HepG2 (cell line): Measurements from ENCODE around the gene ZDHHC16. TPM values are rescaled to one million over a fixed set of nuclear protein-coding genes. Genes with fewer than 3 reads are reported as not detected.
A peak's percentile ranks its signal among the peaks of the same experiment; 100 is the strongest.

Experiments used
- ATAC-seq: fragments of 200-7000 bp; cut with Tn5 transposase; 3 replicates; pipeline ENCODE4 v1.9.1; 2020; ENCODE audit warnings: mild to moderate bottlenecking, moderate library complexity
- BruUV-seq: library from RNA; stranded (reverse); fragments of 400-500 nt; replicated peaks from 2 replicates; lab custom pipeline; 2021; lab: Mats Ljungman, UMichigan
- CTCF ChIA-PET: fragments of 300-600 bp; formaldehyde crosslinking; extraction: SDS; loops from one replicate; lab custom pipeline; 2021; ENCODE audit warnings: low total read pairs, inconsistent platforms, low intra/inter-chr PET ratio; lab: Yijun Ruan, JAX
- POLR2A ChIA-PET: fragments of 350-600 bp; sonication (Branson Sonifier 250); formaldehyde crosslinking; loops from one replicate; lab custom pipeline; 2020; ENCODE audit warnings: antibody characterized with exemption, inconsistent platforms; lab: Yijun Ruan, JAX
- DNase-seq: peaks from one replicate; pipeline ENCODE4 v3.0.0-alpha.2; 2015; ENCODE audit warnings: low spot score
- FAIRE-seq: peaks from 3 replicates; lab custom pipeline; 2011; peaks lifted over from hg19 to GRCh38; lab: Jason Lieb, UNC
- H2AFZ ChIP-seq: one replicate; pipeline ENCODE4 v1.6.1; 2011; ENCODE audit warnings: low read length, inconsistent platforms
- H3K27ac ChIP-seq: fragments of 300-600 bp; 3 replicates; pipeline ENCODE4 v1.8.0; 2011; ENCODE audit warnings: mixed run types, mild to moderate bottlenecking, mixed read lengths, low read length, inconsistent platforms; ENCODE audit not compliant: insufficient read depth; ENCODE audit errors: extremely low read length
- H3K27me3 ChIP-seq, 2 experiments: fragments of 200-600 bp in 1 of 2; 2 replicates in 1 of 2; 3 replicates in 1 of 2; pipeline versions ENCODE4 v1.6.0 to v1.8.0; 2011; ENCODE audit warnings: low read length in 2 of 2, mild to moderate bottlenecking in 2 of 2, moderate library complexity in 2 of 2, inconsistent platforms in 1 of 2; ENCODE audit not compliant: insufficient read depth in 2 of 2, control insufficient read depth in 1 of 2
- H3K36me3 ChIP-seq, 2 experiments: fragments of 200-600 bp in 1 of 2; replicated peaks in 1 of 2; 2 replicates in 1 of 2; 3 replicates in 1 of 2; pipeline versions ENCODE4 v1.5.1 to v1.8.0; 2011; ENCODE audit warnings: low read length in 2 of 2, inconsistent platforms in 1 of 2; ENCODE audit not compliant: insufficient read depth in 2 of 2, control insufficient read depth in 1 of 2
- H3K4me1 ChIP-seq: 2 replicates; pipeline ENCODE4 v1.5.1; 2012; ENCODE audit warnings: low read length, inconsistent platforms; ENCODE audit not compliant: insufficient read depth
- H3K4me2 ChIP-seq: 2 replicates; pipeline ENCODE4 v1.6.0; 2011; ENCODE audit warnings: low read depth, low read length, inconsistent platforms
- H3K4me3 ChIP-seq, 3 experiments: fragments of 200-600 bp in 1 of 3; sonication (generic), shearing (Covaris generic) in 1 of 3; replicated peaks in 1 of 3; 2 replicates each; pipeline ENCODE4 v1.5.1; 2011 to 2016; ENCODE audit warnings: low read length in 3 of 3, inconsistent platforms in 2 of 3, low read depth in 2 of 3, mild to moderate bottlenecking in 2 of 3, control low read depth in 1 of 3, mixed read lengths in 1 of 3; ENCODE audit not compliant: insufficient read depth in 1 of 3
- H3K79me2 ChIP-seq: one replicate; pipeline ENCODE4 v1.6.1; 2011; ENCODE audit warnings: low read length, inconsistent platforms; ENCODE audit not compliant: insufficient read depth
- H3K9ac ChIP-seq: 2 replicates; pipeline ENCODE4 v1.6.0; 2011; ENCODE audit warnings: mild to moderate bottlenecking, low read depth, low read length, inconsistent platforms; ENCODE audit not compliant: insufficient read depth
- H3K9me3 ChIP-seq: 2 replicates; pipeline ENCODE4 v1.5.1; 2012; ENCODE audit warnings: mild to moderate bottlenecking, low read length
- H4K20me1 ChIP-seq: 2 replicates; pipeline ENCODE4 v1.6.0; 2011; ENCODE audit warnings: inconsistent platforms, mild to moderate bottlenecking, low read length, moderate library complexity; ENCODE audit not compliant: insufficient read depth
- CHD4 ChIP-seq: fragments of 200-600 bp; sonication (generic); IDR thresholded peaks from 2 replicates; pipeline ENCODE4 v1.7.0; 2017; ENCODE audit warnings: mild to moderate bottlenecking, low read length, borderline replicate concordance
- MAZ ChIP-seq, 2 experiments: sonication (generic) in 1 of 2; formaldehyde crosslinking in 1 of 2; IDR thresholded peaks; 2 replicates each; pipeline versions ENCODE4 v1.5.0 to v1.6.1; 2012 to 2020; ENCODE audit warnings: low read depth in 2 of 2, mild to moderate bottlenecking in 2 of 2, borderline replicate concordance in 1 of 2, improper control_type of control experiment in 1 of 2, low read length in 1 of 2, missing genetic modification reagents in 1 of 2, moderate library complexity in 1 of 2
- RAD21 ChIP-seq: fragments of 450-650 bp; formaldehyde crosslinking; IDR thresholded peaks from 2 replicates; pipeline ENCODE4 v1.5.0; 2020; ENCODE audit warnings: mild to moderate bottlenecking
- RBM39 ChIP-seq: fragments of 200-400 bp; formaldehyde crosslinking; IDR thresholded peaks from one replicate; pipeline ENCODE4 v1.6.1; 2018; ENCODE audit warnings: antibody characterized with exemption, mild to moderate bottlenecking, low read depth, low read length; ENCODE audit not compliant: poor library complexity, severe bottlenecking
- SMYD3 ChIP-seq: sonication (generic); formaldehyde crosslinking; IDR thresholded peaks from 2 replicates; pipeline ENCODE4 v1.8.1; 2023; ENCODE audit warnings: mild to moderate bottlenecking, missing genetic modification reagents
- TBX2 ChIP-seq: sonication (generic); formaldehyde crosslinking; IDR thresholded peaks from 2 replicates; pipeline ENCODE4 v1.5.0; 2020; ENCODE audit warnings: missing genetic modification reagents, mild to moderate bottlenecking, borderline replicate concordance
- ZNF430 ChIP-seq: sonication (generic); formaldehyde crosslinking; IDR thresholded peaks from 2 replicates; pipeline ENCODE4 v1.9.0; 2021; ENCODE audit warnings: mild to moderate bottlenecking, missing genetic modification reagents
- WGBS: methylation state at CpG from one replicate; pipeline ENCODE4 v1.1.6; 2017; ENCODE audit warnings: low lambda C conversion rate; 5-methylcytosine and 5-hydroxymethylcytosine counted together
- in situ Hi-C: cut with HindIII; loops from 2 replicates; pipeline ENCODE4 v1.10.0; 2017; ENCODE audit warnings: low pct_unique_long_range_greater_than_20kb; ENCODE audit not compliant: extremely low pct_ligation_motif_present
- intact Hi-C: fragments of 100-400 bp; cut with micrococcal nuclease; formaldehyde crosslinking; loops from one replicate; pipeline ENCODE4 v1.10.0; 2022; ENCODE audit not compliant: unreplicated experiment
- polyA plus RNA-seq, 8 experiments: library from polyadenylated mRNA; depleted of rRNA in 3 of 8; stranded (reverse) in 7 of 8; unstranded in 1 of 8; fragments of >200 nt; fragmentation: Illumina TruSeq in 4 of 8; extraction: Trizol in 4 of 8; gene quantifications; 2 replicates each; pipeline versions ENCODE4 v1.2.1 to v1.2.3, GENCODE V29; 2011 to 2016; ENCODE audit warnings: low read depth in 4 of 8, missing spikeins in 1 of 8, mixed read lengths in 1 of 8; ENCODE audit not compliant: insufficient read depth in 1 of 8
- total RNA-seq, 5 experiments: library from RNA; depleted of rRNA; stranded (reverse); fragments of >200 nt; fragmentation: Illumina TruSeq; extraction: Trizol; gene quantifications; 2 replicates each; pipeline ENCODE4 v1.2.3, GENCODE V29; 2016; ENCODE audit warnings: low read depth in 1 of 5
- TF ChIP-seq, protein P1 (sequence below): IDR thresholded peaks from 2 replicates; pipeline ENCODE4 v1.4.0; 2020; ENCODE audit warnings: mild to moderate bottlenecking, missing genetic modification reagents
- TF ChIP-seq, protein P2 (sequence below): sonication (generic); formaldehyde crosslinking; IDR thresholded peaks from one replicate; pipeline ENCODE4 v1.5.1; 2020; ENCODE audit warnings: mild to moderate bottlenecking, missing genetic modification reagents; ENCODE audit errors: not compliant biosample characterization
- TF ChIP-seq, protein P3 (sequence below): sonication (generic); formaldehyde crosslinking; IDR thresholded peaks from 2 replicates; pipeline ENCODE4 v1.5.0; 2020; ENCODE audit warnings: missing genetic modification reagents

Gene ZDHHC16
- total and polyA plus RNA-seq, 2 of the 13 experiments (the other 11 are each of a cell fraction or from before 2014, with no cell fraction given): 40.8 to 41.8 TPM

DNA sequence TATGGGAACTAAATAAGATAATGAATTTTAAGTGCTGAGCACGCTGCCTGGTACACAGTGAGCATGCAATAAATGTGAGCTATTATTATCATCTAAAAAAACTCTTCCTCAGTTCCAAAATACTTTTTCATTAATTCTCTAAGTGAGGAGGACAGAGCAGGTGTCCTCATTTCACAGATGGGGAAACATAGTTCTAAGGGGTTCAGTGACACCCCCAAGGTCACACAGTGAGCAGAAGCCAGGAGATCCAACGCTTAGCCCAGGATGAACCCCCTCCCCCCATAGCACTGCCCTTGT is 38.1 kb upstream of the ZDHHC16 start:
- peak overlapping the region; percentile 83 for H3K4me2 ChIP-seq
- peak overlapping the region; percentile 77 for H3K27ac ChIP-seq
- H3K9ac ChIP-seq: no peak overlapping the region
- no peak for DNase-seq
- H3K9me3 ChIP-seq: no peaks in the 10 kb centered on the region
- FAIRE-seq: no peak
- BruUV-seq: no TSS peak
- peaks cover 53% of the 10 kb centered on the region for H3K4me1 ChIP-seq
- H3K4me3 ChIP-seq: peak overlapping the region in 1 of 3 experiments; percentile 63; a peak in 2 of 6 replicates
- CTCF ChIA-PET: interaction anchor here (1.6 to 2.3 kb wide), 3 partner anchors 18 to 56 kb away, joined by 6 to 14 read pairs (median 12); partner anchors contain the start of genes EXOSC1, PGAM1 and ZDHHC16
- WGBS: 53% methylated on average over 2 of the region's 2 CpGs
- H4K20me1 ChIP-seq: no peaks in the 10 kb centered on the region
- POLR2A ChIA-PET: no interaction called here
- no peak overlapping the region for H2AFZ ChIP-seq
- ATAC-seq: no peak
- H3K36me3 ChIP-seq: no peaks in the 10 kb centered on the region
- H3K27me3 ChIP-seq: no peaks in the 10 kb centered on the region
- intact Hi-C loops (loop anchor here (1.0 to 2.0 kb wide), 4 partner anchors 19 to 204 kb away; partner anchors contain the start of genes EXOSC1, PGAM1 and ZDHHC16), in situ Hi-C loops (no loop called here)
- no peaks in the 10 kb centered on the region for H3K79me2 ChIP-seq
- TF ChIP-seq, protein P1, sequence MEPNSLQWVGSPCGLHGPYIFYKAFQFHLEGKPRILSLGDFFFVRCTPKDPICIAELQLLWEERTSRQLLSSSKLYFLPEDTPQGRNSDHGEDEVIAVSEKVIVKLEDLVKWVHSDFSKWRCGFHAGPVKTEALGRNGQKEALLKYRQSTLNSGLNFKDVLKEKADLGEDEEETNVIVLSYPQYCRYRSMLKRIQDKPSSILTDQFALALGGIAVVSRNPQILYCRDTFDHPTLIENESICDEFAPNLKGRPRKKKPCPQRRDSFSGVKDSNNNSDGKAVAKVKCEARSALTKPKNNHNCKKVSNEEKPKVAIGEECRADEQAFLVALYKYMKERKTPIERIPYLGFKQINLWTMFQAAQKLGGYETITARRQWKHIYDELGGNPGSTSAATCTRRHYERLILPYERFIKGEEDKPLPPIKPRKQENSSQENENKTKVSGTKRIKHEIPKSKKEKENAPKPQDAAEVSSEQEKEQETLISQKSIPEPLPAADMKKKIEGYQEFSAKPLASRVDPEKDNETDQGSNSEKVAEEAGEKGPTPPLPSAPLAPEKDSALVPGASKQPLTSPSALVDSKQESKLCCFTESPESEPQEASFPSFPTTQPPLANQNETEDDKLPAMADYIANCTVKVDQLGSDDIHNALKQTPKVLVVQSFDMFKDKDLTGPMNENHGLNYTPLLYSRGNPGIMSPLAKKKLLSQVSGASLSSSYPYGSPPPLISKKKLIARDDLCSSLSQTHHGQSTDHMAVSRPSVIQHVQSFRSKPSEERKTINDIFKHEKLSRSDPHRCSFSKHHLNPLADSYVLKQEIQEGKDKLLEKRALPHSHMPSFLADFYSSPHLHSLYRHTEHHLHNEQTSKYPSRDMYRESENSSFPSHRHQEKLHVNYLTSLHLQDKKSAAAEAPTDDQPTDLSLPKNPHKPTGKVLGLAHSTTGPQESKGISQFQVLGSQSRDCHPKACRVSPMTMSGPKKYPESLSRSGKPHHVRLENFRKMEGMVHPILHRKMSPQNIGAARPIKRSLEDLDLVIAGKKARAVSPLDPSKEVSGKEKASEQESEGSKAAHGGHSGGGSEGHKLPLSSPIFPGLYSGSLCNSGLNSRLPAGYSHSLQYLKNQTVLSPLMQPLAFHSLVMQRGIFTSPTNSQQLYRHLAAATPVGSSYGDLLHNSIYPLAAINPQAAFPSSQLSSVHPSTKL (CRISPR knock-in tag): no peak
- TF ChIP-seq, protein P2, sequence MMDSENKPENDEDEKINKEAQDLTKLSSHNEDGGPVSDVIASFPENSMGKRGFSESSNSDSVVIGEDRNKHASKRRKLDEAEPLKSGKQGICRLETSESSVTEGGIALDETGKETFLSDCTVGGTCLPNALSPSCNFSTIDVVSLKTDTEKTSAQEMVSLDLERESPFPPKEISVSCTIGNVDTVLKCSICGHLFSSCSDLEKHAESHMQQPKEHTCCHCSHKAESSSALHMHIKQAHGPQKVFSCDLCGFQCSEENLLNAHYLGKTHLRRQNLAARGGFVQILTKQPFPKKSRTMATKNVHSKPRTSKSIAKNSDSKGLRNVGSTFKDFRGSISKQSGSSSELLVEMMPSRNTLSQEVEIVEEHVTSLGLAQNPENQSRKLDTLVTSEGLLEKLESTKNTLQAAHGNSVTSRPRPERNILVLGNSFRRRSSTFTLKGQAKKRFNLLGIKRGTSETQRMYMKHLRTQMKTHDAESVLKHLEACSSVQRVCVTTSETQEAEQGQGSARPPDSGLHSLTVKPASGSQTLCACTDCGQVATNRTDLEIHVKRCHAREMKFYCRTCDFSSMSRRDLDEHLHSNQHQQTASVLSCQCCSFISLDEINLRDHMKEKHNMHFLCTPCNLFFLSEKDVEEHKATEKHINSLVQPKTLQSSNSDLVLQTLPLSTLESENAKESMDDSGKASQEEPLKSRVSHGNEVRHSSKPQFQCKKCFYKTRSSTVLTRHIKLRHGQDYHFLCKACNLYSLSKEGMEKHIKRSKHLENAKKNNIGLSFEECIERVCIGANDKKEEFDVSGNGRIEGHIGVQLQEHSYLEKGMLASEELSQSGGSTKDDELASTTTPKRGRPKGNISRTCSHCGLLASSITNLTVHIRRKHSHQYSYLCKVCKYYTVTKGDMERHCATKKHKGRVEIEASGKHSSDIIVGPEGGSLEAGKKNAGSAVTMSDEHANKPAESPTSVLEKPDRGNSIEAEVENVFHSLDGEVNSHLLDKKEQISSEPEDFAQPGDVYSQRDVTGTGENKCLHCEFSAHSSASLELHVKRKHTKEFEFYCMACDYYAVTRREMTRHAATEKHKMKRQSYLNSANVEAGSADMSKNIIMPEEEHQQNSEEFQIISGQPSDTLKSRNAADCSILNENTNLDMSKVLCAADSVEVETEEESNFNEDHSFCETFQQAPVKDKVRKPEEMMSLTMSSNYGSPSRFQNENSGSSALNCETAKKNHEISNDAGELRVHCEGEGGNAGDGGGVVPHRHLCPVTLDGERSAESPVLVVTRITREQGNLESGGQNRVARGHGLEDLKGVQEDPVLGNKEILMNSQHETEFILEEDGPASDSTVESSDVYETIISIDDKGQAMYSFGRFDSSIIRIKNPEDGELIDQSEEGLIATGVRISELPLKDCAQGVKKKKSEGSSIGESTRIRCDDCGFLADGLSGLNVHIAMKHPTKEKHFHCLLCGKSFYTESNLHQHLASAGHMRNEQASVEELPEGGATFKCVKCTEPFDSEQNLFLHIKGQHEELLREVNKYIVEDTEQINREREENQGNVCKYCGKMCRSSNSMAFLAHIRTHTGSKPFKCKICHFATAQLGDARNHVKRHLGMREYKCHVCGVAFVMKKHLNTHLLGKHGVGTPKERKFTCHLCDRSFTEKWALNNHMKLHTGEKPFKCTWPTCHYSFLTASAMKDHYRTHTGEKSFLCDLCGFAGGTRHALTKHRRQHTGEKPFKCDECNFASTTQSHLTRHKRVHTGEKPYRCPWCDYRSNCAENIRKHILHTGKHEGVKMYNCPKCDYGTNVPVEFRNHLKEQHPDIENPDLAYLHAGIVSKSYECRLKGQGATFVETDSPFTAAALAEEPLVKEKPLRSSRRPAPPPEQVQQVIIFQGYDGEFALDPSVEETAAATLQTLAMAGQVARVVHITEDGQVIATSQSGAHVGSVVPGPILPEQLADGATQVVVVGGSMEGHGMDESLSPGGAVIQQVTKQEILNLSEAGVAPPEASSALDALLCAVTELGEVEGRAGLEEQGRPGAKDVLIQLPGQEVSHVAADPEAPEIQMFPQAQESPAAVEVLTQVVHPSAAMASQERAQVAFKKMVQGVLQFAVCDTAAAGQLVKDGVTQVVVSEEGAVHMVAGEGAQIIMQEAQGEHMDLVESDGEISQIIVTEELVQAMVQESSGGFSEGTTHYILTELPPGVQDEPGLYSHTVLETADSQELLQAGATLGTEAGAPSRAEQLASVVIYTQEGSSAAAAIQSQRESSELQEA (CRISPR knock-in tag): no peak
- TF ChIP-seq RBM39 (no peak), RAD21 (no peak), ZNF430 (0 out of 2 replicates have a peak, but pooled peaks have one; percentile 17), MAZ (IDR thresholded peaks at IDR 0.05; ENCODE audit: borderline replicate concordance, low read depth, low read length) (no peak), MAZ (CRISPR knock-in tag; IDR thresholded peaks at IDR 0.05; ENCODE audit: low read depth) (no peak), SMYD3 (CRISPR knock-in tag) (no peak), CHD4 (peak; percentile 91), TBX2 (no peak)
- TF ChIP-seq, protein P3, sequence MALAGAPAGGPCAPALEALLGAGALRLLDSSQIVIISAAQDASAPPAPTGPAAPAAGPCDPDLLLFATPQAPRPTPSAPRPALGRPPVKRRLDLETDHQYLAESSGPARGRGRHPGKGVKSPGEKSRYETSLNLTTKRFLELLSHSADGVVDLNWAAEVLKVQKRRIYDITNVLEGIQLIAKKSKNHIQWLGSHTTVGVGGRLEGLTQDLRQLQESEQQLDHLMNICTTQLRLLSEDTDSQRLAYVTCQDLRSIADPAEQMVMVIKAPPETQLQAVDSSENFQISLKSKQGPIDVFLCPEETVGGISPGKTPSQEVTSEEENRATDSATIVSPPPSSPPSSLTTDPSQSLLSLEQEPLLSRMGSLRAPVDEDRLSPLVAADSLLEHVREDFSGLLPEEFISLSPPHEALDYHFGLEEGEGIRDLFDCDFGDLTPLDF (CRISPR knock-in tag): no peak
